H54 (cell line): ENCODE measurements around the gene DDX1.
"Not testable (repeated sequence)": the region's sequence is repeated elsewhere in the genome, so short reads cannot be mapped to it uniquely, and the experiment has no call there.

Experiments
- DNase-seq: peaks from one replicate; pipeline ENCODE4 v3.0.0; 2011; ENCODE audit warnings: low spot score, mixed read lengths; ENCODE audit not compliant: insufficient read length
- FAIRE-seq: peaks from 3 replicates; lab custom pipeline; 2011; peaks lifted over from hg19 to GRCh38; lab: Jason Lieb, UNC
- POLR2A ChIP-seq: IDR thresholded peaks from 2 replicates; pipeline ENCODE4 v1.6.1; 2011; ENCODE audit warnings: low read depth, mild to moderate bottlenecking, low read length

The DDX1 gene

DNA sequence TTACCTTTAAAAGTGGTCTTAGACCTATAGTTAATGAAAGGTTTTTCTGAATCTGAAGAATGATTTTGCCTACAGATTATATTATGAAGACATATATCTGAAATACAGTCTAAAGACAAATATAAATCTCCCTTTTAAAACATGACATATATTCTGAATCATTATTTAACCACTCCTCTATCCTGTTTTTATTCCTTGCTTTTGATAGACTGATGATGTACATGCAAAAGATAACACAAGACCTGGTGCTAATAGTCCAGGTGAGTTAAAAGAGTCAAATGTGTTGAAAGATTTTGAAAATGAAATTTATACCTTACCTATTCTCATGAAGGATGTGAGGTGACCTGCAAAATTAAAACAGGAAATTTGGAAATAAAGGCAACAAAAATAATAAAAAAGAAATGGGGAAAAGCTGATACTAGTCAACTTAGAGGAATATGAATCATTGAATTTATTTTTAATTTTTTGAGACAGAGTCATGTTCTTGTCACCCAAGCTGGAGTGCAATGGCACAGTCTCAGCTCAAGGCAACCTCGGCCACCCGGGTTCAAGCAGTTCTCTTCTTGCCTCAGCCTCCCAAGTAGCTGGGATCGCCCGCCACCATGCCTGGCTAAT, 29.3 kb downstream of the DDX1 start:
- FAIRE-seq (no peak), DNase-seq (no peak)
- TF ChIP-seq POLR2A = no peak

DNA sequence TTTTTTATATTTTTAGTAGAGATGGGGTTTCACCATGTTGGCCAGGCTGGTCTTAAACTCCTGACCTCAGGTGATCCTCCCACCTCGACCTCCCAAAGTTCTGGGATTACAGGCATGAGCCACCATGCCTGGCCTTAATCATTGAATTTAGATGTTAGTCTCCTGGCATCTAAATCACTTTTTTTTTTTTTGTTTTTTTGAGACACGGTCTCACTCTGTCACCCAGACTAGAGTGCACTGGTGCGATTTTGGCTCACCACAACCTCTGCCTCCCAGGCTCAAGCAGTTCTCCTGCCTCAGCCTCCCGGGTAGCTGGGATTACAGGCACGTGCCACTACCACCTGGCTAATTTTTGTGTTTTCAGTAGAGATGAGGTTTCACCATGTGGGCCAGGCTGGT, 29.8 kb downstream of the DDX1 start:
- DNase-seq, FAIRE-seq: not testable (repeated sequence)

DNA sequence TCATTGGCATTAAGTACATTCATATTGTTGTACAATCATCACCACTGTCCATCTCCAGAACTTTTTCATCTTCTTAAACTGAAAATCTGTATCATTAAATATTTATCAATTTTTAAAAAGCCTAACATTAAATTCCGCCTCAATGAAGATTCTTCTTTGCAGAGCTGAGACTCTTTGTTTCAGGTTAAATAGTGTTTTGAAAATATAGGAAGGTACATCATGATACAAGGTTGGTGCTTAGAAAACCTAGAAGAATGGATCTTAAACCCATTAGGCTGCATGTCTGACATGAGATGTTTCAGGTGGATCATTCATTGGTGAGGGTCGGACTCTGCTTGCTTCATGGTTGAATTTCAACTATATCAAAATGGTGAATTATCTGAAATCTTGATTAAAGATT, 30.5 kb downstream of the DDX1 start:
- TF ChIP-seq POLR2A = no peak
- DNase-seq (no peak), FAIRE-seq (no peak)

DNA sequence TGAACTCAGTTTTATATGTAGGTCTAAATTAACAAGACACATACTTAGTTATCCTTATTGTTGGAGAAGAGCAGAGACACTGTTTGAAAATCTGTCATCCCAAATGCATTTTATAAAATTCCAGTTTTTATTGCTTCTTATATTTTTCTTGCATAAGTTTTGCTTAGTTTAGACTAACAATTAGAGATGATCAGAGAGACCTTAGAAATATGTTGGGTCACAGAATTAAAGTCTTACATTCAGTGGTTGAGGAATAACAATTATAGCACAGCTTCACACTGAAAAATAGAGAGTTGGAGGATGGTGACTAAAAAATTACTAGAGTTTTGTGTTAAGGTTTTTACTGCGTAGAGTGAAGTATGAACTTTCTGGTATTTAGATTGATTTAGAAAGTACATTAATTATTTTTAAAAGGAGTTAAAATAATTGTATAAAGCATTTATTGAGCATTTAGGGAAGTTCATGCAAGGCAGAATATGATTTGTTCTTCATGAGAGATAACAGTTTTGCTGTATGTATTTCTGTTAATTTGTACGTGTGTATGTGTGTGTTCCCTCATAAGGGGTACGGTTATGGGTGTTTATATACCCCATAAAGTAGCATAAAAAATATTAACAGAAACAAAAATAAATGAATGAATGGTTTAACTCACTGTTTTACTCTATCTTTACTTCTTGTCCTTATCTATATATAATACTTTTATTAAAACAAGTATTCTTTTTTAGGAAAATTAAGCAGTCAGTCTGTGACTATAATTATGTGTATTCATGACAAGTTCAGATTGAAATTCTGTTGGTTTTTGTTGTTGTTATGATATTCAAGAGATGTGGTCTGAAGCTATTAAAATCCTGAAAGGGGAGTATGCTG, 31.2 kb downstream of the DDX1 start:
- FAIRE-seq = no peak
- DNase-seq = no peak
- no peak for TF ChIP-seq POLR2A

DNA sequence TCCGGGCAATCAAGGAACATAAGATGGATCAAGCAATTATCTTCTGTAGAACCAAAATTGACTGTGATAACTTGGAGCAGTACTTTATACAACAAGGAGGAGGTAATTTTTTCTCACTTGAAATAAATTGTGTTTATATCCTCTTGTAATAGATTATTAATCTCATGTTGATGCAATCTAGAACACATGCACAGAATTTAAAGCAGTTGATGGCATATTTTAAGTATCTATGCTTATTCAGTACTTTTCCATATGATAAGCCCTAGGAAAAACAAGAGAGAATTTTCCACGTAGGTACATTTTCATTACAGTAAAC, 31.8 kb downstream of the DDX1 start:
- DNase-seq (no peak), FAIRE-seq (no peak)
- no peak for TF ChIP-seq POLR2A

DNA sequence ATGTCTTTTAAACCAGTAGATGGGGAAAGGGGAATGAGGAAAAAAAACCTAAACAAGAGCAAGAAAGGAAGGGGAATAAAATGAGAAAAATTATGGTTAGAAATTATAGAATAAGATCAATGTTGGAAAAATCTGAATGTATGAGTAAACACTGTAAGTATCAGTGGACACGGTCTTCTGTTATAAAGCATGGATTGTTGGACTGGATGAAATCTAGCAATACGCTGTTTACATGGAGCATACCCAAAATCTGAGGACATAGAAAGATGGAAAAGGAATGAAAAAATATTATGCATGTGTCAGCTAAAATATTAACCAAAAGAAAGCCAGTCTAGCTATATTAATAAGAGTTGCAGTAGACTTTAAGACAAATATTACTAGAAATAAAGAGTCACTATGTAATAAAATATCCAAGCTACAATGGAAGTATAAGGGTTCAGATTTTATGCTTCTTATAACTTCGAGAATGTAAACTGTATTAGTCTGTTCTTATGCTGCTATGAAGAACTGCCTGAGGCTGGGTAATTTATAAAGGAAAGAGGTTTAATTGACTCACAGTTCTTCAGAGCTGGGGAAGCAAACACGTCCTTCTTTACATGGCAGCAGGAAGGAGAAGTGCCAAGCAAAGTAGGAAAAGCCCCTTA, 32.4 kb downstream of the DDX1 start:
- no peak for DNase-seq
- no peak for FAIRE-seq
- no peak for TF ChIP-seq POLR2A

DNA sequence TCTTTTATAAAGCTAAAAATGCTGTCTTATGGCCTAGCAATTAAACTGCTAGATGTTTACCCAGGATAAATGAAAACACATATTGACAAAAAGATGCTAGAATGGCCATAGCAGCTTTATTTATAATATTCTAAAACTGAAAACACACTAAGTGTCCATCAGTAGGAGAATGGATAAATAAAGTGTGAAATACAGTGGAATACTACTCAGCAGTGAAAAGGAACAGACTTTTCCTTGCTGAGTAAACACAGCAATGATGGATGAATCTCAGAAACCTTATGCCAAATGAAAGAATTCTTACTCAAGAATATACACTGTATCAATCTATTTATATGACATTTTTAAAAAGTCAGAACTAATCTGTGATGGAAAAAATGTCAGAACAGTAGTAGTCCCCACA, 33.2 kb downstream of the DDX1 start:
- no peak for DNase-seq
- TF ChIP-seq POLR2A = no peak
- no peak for FAIRE-seq

DNA sequence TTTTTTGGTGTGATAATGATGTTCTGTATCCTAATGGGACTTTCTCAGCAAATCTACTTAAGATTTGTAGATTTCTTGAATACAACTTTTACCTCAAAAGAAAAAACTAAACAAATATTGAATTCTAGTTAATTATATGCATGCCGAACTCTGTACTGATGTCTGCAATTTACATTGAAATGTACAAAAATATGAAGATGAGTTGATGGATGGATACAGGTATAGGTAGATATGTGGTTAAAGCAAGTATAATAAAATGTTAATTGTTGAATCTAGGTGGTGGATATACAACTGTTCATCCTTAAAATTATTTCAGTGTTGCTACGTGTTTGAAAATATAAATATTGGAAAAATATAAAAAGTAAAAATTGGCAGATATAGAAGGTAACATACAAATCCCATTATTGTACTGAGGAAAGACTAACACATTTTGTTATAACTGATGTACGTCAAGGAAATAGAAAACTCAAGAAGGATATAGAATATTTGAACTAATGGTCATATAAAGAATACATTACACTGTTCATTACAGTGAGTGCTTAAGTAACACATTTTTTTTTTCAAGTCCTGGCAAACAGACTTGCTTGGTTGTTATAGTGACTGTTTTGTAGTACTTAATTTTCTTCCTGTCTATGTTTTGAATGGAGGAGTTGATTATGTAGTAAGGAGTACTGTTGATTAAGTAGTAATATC, 33.8 kb downstream of the DDX1 start:
- TF ChIP-seq POLR2A = no peak
- FAIRE-seq (no peak), DNase-seq (no peak)

DNA sequence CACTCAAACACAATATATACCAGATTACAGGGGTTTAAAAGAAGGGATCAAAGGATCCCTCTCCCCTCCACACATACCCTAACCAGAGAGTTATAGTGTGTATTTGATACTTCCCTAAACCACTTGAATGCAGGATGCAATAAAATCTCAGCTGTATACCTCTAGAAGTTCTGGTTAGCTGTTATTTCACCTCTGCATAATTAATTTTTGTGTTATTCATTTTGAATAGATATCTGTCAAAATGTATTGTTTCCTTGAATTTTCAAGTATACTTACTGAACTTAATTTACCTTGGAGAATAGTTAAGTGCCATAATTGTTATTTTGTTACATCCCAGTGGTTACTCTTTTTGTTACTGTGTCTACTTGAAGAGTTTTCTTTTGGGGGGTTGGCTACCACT, 34.5 kb downstream of the DDX1 start:
- FAIRE-seq (no peak), DNase-seq (no peak)
- TF ChIP-seq POLR2A = no peak

DNA sequence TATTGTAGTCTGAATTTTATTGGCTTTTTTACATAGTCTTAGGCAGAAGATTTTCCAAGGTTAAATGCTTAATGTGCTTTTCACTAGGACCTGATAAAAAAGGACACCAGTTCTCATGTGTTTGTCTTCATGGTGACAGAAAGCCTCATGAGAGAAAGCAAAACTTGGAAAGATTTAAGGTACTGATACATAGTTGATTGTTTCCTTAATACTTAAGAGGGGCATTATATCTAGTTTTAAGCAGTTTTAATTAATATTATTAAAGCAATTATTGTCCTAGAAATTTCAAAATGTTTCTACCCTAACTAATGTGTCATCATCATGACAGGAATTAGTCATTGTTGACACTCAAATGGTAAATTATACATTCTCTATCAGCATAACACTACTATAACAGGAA, 35.3 kb downstream of the DDX1 start:
- no peak for TF ChIP-seq POLR2A
- FAIRE-seq (no peak), DNase-seq (no peak)

DNA sequence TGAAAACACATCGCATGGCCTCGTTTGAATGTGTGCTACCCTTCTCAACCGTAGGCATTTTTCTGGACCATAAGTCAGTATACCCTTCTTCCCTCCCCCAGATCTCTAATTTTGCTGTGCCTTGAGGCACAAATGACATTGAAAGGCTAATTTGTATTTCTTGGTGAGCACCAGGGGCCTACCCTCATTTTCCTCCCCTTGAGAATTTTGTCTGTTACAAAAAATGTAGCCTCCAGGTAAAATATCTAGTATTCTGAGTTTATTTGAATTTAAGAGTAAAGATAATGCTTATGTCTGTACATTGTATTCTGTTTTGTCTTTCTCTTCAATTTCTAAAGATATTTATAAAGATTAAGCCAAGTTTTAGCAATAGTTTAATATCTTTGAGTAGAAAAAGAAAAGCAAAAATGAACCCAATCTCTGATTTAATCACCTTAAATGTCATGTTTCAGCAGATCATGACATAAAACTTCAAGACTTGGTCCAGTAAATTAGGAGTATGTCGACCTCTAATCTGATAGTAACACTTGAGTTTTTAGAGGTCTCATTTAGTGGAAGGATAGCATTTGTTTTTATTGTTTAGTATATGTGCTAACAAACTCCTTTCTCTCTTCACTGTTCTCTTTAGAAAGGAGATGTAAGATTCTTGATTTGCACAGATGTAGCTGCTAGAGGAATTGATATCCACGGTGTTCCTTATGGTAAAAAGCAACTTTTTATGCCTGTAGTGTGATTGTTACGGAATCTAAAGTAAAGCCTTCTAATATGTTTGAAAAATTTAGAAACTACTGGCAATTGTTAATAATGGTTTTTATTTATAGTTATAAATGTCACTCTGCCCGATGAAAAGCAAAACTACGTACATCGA, 36.4 kb downstream of the DDX1 start:
- no peak for TF ChIP-seq POLR2A
- FAIRE-seq (no peak), DNase-seq (no peak)

DNA sequence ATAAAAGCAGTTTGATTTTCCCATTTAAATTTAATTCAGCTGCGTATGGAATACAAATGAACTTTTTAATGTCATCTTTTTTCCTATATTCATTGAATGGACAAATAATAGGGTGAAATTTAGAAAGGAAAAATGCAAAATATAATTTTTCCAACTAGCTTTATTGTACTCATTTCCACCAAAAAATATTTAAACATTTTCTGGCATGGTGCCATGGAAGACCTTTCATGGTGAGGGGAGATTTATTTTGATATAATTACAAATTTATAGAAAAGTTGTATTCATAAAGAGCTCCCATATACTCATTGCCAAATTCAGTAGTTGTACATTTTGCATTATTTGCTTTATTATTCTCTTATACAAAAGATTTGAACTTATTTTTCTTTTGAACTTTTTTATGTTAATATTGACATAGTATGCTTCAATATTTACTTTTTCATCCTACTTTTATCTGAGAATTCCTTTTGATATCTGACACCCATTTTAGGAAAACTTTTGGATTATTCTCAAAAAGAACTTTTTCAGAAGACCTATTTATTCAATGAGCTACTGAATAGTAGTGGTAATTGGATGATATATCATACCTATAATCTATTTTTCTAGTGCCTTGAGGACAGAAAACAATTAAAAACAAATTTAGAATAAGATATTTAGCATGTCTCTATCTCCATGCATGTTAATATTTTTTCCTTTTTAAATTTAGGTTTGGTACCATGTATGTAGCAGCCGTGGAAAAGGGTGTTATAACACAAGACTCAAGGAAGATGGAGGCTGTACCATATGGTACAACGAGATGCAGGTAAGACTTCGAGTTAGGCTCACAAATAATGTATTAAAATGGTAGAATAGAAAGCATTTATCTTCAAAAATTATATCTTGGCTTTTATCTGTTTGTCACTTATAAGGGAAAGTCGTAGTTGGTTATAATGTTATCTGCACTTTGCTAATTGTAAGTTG, 37.5 kb downstream of the DDX1 start:
- no peak for TF ChIP-seq POLR2A
- FAIRE-seq (no peak), DNase-seq (no peak)
